ENCODE measurements around the gene LLGL2.

Gene LLGL2

DNA sequence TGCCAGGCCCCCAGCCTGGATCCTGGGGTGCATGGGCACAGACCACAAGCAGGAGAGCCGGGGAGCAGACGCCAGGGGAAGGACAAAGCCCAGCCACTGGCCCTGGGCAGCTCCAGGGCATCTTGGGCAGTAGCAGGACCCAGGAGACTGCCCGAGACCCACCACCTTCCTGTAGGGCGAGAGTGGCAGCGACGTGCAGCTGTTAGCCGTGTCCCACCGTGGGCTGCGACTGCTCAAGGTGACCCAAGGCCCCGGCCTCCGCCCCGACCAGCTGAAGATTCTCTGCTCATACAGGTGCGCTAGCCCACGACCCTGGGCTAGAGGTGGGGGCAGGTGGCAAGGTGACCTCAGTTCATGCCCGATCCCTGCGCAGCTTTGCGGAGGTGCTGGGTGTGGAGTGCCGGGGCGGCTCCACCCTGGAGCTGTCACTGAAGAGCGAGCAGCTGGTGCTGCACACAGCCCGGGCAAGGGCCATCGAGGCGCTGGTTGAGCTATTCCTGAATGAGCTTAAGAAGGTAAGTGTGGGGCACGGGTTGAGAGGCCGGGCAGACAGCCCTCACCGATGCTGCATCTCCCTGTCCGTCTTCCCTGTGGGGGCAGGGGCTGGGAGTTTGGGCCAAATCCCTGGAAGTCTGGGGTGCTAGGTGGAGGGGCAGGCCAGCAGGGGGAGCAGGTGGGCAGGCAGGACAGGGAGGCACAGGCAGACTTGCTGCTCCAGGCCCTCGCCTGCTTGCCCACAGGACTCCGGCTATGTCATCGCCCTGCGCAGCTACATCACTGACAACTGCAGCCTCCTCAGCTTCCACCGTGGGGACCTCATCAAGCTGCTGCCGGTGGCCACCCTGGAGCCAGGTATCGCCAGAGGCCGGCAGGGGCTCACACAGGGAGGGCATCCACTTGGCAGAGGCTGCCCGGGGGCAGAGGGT is 94.3 kb downstream of the LLGL2 start:
- DNase-seq: no peak

DNA sequence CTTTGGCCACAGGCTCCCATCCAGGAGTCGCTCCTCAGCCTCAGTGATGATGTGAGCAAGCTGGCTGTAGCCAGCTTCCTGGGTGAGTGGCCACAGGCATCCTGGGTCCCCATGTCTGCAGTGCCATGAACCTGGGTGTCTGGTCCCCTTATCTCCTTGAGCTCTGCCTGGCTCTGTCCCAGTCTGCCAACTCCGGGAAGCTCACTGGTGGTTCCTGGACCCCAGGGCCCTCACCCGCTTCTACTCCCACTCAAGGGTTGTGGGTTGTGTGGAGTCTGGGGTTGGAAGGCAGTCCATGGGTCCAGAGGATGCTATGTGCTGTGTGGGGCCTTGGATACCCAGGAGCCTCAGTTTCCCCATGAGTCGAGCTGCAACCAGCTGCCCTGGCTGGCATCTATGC is 96.0 kb downstream of the LLGL2 start:
- DNase-seq: no peak

DNA sequence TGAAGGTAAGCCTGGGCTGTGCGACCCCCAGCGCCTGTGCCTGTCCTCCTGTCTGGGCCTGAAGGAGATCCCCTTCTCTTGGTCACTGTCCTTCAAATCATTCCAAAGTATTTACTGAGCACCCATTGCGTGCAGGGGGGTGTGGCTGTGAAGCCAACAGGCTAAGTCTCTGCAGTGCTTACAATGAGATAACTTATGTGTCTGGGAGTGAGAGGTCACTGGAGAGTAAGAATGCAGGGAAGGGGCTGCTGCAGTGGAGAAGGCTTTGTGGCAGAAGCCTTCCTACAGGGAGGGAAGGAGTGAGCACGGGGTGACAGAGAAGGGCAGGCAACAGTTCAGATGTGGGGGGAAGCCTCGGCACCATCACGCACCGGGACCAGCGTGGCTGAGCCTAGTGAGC is 96.6 kb downstream of the LLGL2 start:
- DNase-seq: no peak

DNA sequence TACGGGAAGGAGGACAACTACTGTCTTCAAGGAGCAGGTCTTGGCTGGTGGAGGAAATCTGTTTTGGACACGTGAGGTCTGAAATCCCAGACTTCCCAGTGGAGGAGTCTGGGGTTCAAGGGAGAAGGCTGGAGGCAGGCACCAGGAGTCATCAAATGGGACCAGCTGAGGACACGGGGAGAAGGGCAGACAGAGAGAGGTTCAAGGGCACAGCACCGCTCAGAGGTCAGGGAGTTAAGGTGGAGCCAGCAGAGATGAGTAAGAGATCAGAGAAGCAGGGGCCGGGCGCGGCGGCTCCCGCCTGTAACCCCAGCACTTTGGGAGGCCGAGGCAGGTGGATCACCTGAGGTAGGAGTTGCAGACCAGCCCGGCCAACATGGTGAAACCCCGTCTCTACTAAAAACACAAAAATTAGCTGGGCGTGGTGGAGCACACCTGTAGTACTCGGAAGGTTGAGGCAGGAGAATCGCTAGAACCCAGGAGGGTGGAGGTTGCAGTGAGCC is 97.3 kb downstream of the LLGL2 start:
- no peak for DNase-seq

DNA sequence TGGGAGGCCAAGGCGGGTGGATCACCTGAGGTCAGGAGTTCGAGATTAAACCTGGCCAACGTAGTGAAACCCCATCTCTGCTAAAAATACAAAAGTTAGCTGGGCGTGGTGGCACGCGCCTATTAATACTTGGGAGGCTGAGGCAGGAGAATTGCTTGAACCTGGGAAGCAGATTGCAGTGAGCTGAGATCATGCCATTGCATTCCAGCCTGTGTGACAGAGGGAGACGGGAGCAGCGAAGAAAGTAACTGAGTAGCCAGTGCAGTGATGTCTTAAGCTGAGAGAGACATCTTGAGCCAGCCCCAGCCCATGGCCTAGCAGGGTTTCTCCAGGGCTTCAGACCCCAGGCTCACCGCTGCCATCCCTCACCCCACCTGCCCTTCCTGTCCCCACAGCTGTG is 97.9 kb downstream of the LLGL2 start:
- DNase-seq: no peak

DNA sequence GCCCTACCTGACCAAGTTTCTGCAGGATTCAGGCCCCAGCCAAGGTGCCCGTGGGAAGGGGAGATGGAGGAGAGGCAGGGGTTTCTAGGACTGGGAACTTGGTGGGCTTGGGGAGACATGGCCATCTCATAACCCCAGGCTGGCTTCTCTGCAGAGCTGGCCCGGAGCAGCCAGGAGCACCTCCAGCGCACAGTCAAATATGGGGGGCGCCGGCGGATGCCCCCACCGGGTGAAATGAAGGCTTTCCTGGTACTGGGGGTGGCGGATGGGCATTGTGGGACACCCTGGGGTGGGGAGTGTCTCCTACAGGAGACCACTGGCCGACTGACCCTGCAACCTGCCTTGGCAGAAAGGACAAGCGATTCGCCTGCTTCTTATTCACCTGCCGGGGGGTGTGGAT is 98.5 kb downstream of the LLGL2 start:
- DNase-seq: no peak
